Fibroblast of lung (primary cell): ENCODE data around the gene ASTN1.

Source experiments
- CTCF ChIP-seq, 2 donors: IDR thresholded peaks in 1 of 2; conservative IDR thresholded peaks in 1 of 2; 1 replicate in 1 of 2; 2 replicates in 1 of 2; pipeline ENCODE4 v1.5.1; 2011 to 2012; ENCODE audit warnings: low read length in 2 of 2, control low read depth in 1 of 2, inconsistent platforms in 1 of 2, low read depth in 1 of 2, mild to moderate bottlenecking in 1 of 2
- EZH2 ChIP-seq: IDR thresholded peaks from 2 replicates; pipeline ENCODE4 v1.5.1; 2012; ENCODE audit warnings: low read length, control low read depth, mild to moderate bottlenecking; ENCODE audit errors: missing control alignments

- no peak for TF ChIP-seq CTCF (conservative IDR thresholded peaks at IDR 0.05 in 1 of 2, IDR thresholded peaks at IDR 0.05 in 1 of 2; ENCODE audit: low read depth in 1 of 2, low read length in 2 of 2)
- TF ChIP-seq EZH2: no peak
Observed at GRCh38 chr1:176903474-176903873, 261.0 kb downstream of the ASTN1 start.
